HL-60 (cell line): Measurements from ENCODE around the gene TFB2M.

Source experiments
- CTCF ChIP-seq: IDR thresholded peaks from one replicate; pipeline ENCODE4 v1.5.1; 2011; ENCODE audit warnings: low read length, control low read depth, inconsistent platforms; ENCODE audit not compliant: insufficient read depth
- GABPA ChIP-seq: IDR thresholded peaks from 2 replicates; pipeline ENCODE4 v1.6.1; 2012; ENCODE audit warnings: low read depth
- POLR2AphosphoS5 ChIP-seq: IDR thresholded peaks from 2 replicates; pipeline ENCODE4 v1.6.1; 2012; ENCODE audit warnings: low read depth
- REST ChIP-seq: IDR thresholded peaks from 2 replicates; pipeline ENCODE4 v1.6.1; 2012; ENCODE audit warnings: low read depth; ENCODE audit not compliant: insufficient replicate concordance
- SPI1 ChIP-seq: IDR thresholded peaks from 2 replicates; pipeline ENCODE4 v1.6.1; 2012; ENCODE audit warnings: low read depth, mild to moderate bottlenecking, borderline replicate concordance

GRCh38 chr1:246607462-246607861, 41.4 kb upstream of the TFB2M start:
- no peak for TF ChIP-seq CTCF
- TF ChIP-seq POLR2AphosphoS5 = no peak
- TF ChIP-seq SPI1 = no peak
- TF ChIP-seq REST = no peak
- TF ChIP-seq GABPA = no peak
